Measurements from ENCODE around the gene EXOC4.

GRCh38 chr7:134070673-134071072 lies 817.8 kb downstream of the EXOC4 start:
- TF ChIP-seq CTCF (IDR thresholded peaks at IDR 0.05) = no peak
- no peak for TF ChIP-seq POLR2A (IDR thresholded peaks at IDR 0.05)
